Loucy (cell line): ENCODE results near the gene ANGPTL5.

Experiments
- H2AFZ ChIP-seq: fragments of 200-600 bp; sonication (generic); 2 replicates; pipeline ENCODE4 v1.6.0; 2016; ENCODE audit warnings: antibody characterized with exemption, mild to moderate bottlenecking, low read length, moderate library complexity
- H3F3A ChIP-seq: fragments of 200-600 bp; 2 replicates; pipeline ENCODE4 v1.6.0; 2016; ENCODE audit warnings: antibody characterized with exemption, low read depth, mild to moderate bottlenecking
- H3K27me3 ChIP-seq: fragments of 200-600 bp; sonication (generic); 2 replicates; pipeline ENCODE4 v1.6.1; 2014; ENCODE audit warnings: low read length, mild to moderate bottlenecking; ENCODE audit not compliant: insufficient read depth, poor library complexity, severe bottlenecking
- H3K36me3 ChIP-seq: fragments of 200-600 bp; sonication (generic); 2 replicates; pipeline ENCODE4 v1.6.1; 2016; ENCODE audit warnings: low read length; ENCODE audit not compliant: insufficient read depth
- H3K4me1 ChIP-seq: fragments of 200-600 bp; sonication (generic); 2 replicates; pipeline ENCODE4 v1.5.1; 2014; ENCODE audit warnings: low read length, mild to moderate bottlenecking; ENCODE audit not compliant: insufficient read depth, poor library complexity, severe bottlenecking
- H3K4me2 ChIP-seq: fragments of 200-600 bp; sonication (generic); 2 replicates; pipeline ENCODE4 v1.6.0; 2014; ENCODE audit warnings: antibody characterized with exemption, low read length, low read depth, mild to moderate bottlenecking; ENCODE audit not compliant: poor library complexity, severe bottlenecking
- H3K4me3 ChIP-seq: fragments of 200-600 bp; sonication (generic); 2 replicates; pipeline ENCODE4 v1.5.1; 2014; ENCODE audit warnings: low read length, mild to moderate bottlenecking, mixed read lengths; ENCODE audit not compliant: poor library complexity, severe bottlenecking
- H3K79me2 ChIP-seq: fragments of 200-600 bp; sonication (generic); 2 replicates; pipeline ENCODE4 v1.6.1; 2014; ENCODE audit warnings: low read length; ENCODE audit not compliant: insufficient read depth
- H3K9ac ChIP-seq: fragments of 200-600 bp; sonication (generic); 2 replicates; pipeline ENCODE4 v1.6.0; 2014; ENCODE audit warnings: mild to moderate bottlenecking, low read depth, low read length, moderate library complexity; ENCODE audit not compliant: poor library complexity, severe bottlenecking
- H3K9me2 ChIP-seq: fragments of 200-600 bp; sonication (generic); replicated peaks from 2 replicates; pipeline ENCODE4 v1.6.1; 2016; ENCODE audit warnings: low read depth, low read length, mixed read lengths
- H3K9me3 ChIP-seq: fragments of 200-600 bp; sonication (generic); 2 replicates; pipeline ENCODE4 v1.6.1; 2014; ENCODE audit warnings: mild to moderate bottlenecking, antibody characterized with exemption, low read length, low read depth; ENCODE audit not compliant: insufficient read depth
- H4K20me1 ChIP-seq: fragments of 200-600 bp; sonication (generic); 2 replicates; pipeline ENCODE4 v1.6.0; 2014; ENCODE audit warnings: antibody characterized with exemption, low read length, mild to moderate bottlenecking; ENCODE audit not compliant: insufficient read depth, poor library complexity, severe bottlenecking
- EZH2phosphoT487 ChIP-seq: fragments of 200-600 bp; IDR thresholded peaks from 2 replicates; pipeline ENCODE4 v1.6.1; 2018; ENCODE audit warnings: antibody characterized with exemption, mild to moderate bottlenecking, moderate library complexity, borderline replicate concordance
- TF ChIP-seq, protein P1 (sequence below): fragments of 200-600 bp; sonication (generic); conservative IDR thresholded peaks from 2 replicates; pipeline ENCODE4 v1.5.1; 2014; ENCODE audit warnings: mild to moderate bottlenecking, antibody characterized with exemption, low read length

ANGPTL5 gene

DNA sequence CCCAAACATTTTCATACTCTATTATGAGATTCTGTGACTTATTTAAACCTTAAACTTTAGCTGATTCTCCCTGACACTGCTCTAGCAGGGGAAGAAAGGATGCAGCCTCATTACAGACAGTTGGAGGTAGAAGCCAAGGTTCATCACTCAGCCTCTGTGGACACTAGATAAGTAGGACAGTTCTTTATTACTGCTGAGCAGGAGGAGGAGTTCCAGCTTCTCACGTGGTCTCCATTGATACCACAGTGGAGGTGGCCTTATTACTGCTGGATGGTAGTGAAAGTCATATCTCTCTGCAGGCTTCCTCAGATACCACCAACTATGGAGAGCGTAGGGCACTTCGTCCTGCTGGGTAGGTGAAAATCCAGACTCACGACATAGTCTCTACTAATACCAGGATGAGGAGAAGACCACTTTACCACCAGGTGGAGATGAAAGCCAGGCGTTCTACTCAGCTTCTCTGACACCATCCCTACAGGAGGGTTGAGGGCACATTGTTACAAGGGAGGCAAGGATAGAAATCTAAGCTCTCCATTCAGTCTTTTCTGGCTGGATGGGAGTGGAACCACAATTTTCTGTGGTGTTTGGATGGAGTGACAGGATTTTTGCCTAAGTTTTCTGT lies 13.1 kb upstream of the ANGPTL5 start:
- Histone ChIP-seq H3K4me1 (no peaks in the 10 kb centered on the region), H3K9ac (no peak overlapping the region), H2AFZ (no peak overlapping the region), H3K27me3 (no peaks in the 10 kb centered on the region), H3K36me3 (no peaks in the 10 kb centered on the region), H3F3A (no peaks in the 10 kb centered on the region), H3K4me2 (no peak overlapping the region), H3K79me2 (no peaks in the 10 kb centered on the region), H4K20me1 (no peaks in the 10 kb centered on the region), H3K9me2 (no peaks in the 10 kb centered on the region), H3K9me3 (no peaks in the 10 kb centered on the region), H3K4me3 (no peak overlapping the region)
- TF ChIP-seq, protein P1, sequence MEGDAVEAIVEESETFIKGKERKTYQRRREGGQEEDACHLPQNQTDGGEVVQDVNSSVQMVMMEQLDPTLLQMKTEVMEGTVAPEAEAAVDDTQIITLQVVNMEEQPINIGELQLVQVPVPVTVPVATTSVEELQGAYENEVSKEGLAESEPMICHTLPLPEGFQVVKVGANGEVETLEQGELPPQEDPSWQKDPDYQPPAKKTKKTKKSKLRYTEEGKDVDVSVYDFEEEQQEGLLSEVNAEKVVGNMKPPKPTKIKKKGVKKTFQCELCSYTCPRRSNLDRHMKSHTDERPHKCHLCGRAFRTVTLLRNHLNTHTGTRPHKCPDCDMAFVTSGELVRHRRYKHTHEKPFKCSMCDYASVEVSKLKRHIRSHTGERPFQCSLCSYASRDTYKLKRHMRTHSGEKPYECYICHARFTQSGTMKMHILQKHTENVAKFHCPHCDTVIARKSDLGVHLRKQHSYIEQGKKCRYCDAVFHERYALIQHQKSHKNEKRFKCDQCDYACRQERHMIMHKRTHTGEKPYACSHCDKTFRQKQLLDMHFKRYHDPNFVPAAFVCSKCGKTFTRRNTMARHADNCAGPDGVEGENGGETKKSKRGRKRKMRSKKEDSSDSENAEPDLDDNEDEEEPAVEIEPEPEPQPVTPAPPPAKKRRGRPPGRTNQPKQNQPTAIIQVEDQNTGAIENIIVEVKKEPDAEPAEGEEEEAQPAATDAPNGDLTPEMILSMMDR: no peak
- no peak for TF ChIP-seq EZH2phosphoT487

DNA sequence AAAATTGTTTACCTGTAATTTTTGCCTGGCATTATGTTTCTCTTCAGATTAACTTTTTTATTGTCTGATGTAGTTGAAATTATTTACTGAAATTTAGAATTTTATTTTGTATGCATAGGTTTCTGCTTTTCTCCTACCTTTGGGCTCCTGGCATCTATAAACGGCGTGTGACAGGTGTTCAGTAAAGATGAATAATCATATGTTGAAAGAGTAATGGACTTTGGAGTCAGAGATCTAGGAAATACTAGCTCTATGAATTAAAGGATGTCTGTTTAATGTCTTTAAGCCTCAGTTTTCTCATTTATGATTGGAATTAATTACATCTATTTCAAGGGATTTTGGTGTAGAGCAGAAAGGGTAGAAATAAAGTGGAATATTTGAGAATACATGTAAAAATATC lies 7.2 kb upstream of the ANGPTL5 start:
- Histone ChIP-seq H3K9me2 (no peaks in the 10 kb centered on the region), H3K9ac (no peak overlapping the region), H3K27me3 (no peaks in the 10 kb centered on the region), H4K20me1 (no peaks in the 10 kb centered on the region), H3K9me3 (no peaks in the 10 kb centered on the region), H3K79me2 (no peaks in the 10 kb centered on the region), H3K4me3 (no peak overlapping the region), H2AFZ (no peak overlapping the region), H3K4me1 (no peaks in the 10 kb centered on the region), H3K4me2 (no peak overlapping the region), H3K36me3 (no peaks in the 10 kb centered on the region), H3F3A (no peaks in the 10 kb centered on the region)
- TF ChIP-seq, protein P1: no peak
- TF ChIP-seq EZH2phosphoT487: no peak

DNA sequence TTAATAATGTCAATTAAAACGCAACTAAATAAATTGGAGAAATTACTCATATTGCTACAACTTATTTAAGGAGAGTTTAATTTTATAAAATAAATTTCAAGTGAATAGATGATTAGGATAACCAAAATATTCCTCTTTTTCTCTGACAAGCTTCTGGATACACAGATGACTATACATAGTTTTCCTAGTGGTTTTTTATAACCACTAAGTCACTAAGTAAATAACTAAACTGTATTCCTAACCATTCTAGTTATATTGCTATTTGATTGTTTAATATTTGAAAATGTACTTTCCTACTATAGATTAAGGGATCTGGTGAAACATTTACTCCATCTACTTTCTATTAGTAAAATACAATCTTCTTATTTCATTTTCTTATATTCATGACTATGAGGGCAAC lies 4.7 kb upstream of the ANGPTL5 start:
- no peak overlapping the region for H3K9ac ChIP-seq
- no peaks in the 10 kb centered on the region for H3K36me3 ChIP-seq
- H3K27me3 ChIP-seq: no peaks in the 10 kb centered on the region
- H3K4me1 ChIP-seq: peaks cover 7% of the 10 kb centered on the region
- no peak overlapping the region for H3K4me2 ChIP-seq
- no peaks in the 10 kb centered on the region for H3K79me2 ChIP-seq
- TF ChIP-seq, protein P1: no peak
- TF ChIP-seq EZH2phosphoT487: no peak
- no peaks in the 10 kb centered on the region for H3K9me3 ChIP-seq
- no peak overlapping the region for H2AFZ ChIP-seq
- no peaks in the 10 kb centered on the region for H4K20me1 ChIP-seq
- no peak overlapping the region for H3K4me3 ChIP-seq
- H3F3A ChIP-seq: no peaks in the 10 kb centered on the region
- H3K9me2 ChIP-seq: no peaks in the 10 kb centered on the region
